DMS153 treated with DMSO at 0.1 percent for 48 hours (cell line): Measurements from ENCODE around the gene PNMT.

ENCODE experiments used
- DNase-seq: peaks from one replicate; lab custom pipeline; 2025; ENCODE audit not compliant: unreplicated experiment; lab: John Stamatoyannopoulos, UW

Gene PNMT

GRCh38 chr17:39669897-39670735 is 1.9 kb downstream of the PNMT start:
- DNase-seq = no peak

GRCh38 chr17:39670746-39671145 is 2.5 kb downstream of the PNMT start:
- DNase-seq = no peak

- no peak for DNase-seq
Measured at GRCh38 chr17:39671651-39672521, 3.6 kb downstream of the PNMT start.

- no peak for DNase-seq
Measured at GRCh38 chr17:39672522-39673334, 4.5 kb downstream of the PNMT start.

GRCh38 chr17:39673335-39674081 is 5.3 kb downstream of the PNMT start:
- DNase-seq = no peak

GRCh38 chr17:39674179-39674578 is 5.9 kb downstream of the PNMT start:
- DNase-seq = no peak

GRCh38 chr17:39674702-39675389 is 6.6 kb downstream of the PNMT start:
- DNase-seq = peak; percentile 44

GRCh38 chr17:39675390-39676082 is 7.3 kb downstream of the PNMT start:
- DNase-seq = no peak

GRCh38 chr17:39676198-39676819 is 8.1 kb downstream of the PNMT start:
- DNase-seq = peak; percentile 43

GRCh38 chr17:39677072-39677471 is 8.8 kb downstream of the PNMT start:
- no peak for DNase-seq

GRCh38 chr17:39677542-39678339 is 9.5 kb downstream of the PNMT start:
- no peak for DNase-seq

- no peak for DNase-seq
Measured at GRCh38 chr17:39678340-39679116, 10.3 kb downstream of the PNMT start.

- DNase-seq = no peak
Measured at GRCh38 chr17:39679521-39680192, 11.4 kb downstream of the PNMT start.

GRCh38 chr17:39683295-39683939 is 15.2 kb downstream of the PNMT start:
- no peak for DNase-seq

- DNase-seq = no peak
Measured at GRCh38 chr17:39684369-39685192, 16.3 kb downstream of the PNMT start.
